OCI-LY1 (cell line): ENCODE results near the gene ARHGEF17.

ENCODE experiments used
- EZH2 ChIP-seq: fragments of 200-600 bp; sonication (generic), shearing (Covaris generic); IDR thresholded peaks from 2 replicates; pipeline ENCODE4 v1.8.0; 2017; ENCODE audit warnings: borderline replicate concordance, mixed run types, mild to moderate bottlenecking, antibody characterized with exemption, low read length, moderate library complexity, mixed read lengths
- TF ChIP-seq, protein P1 (sequence below): fragments of 200-600 bp; sonication (generic), shearing (Covaris generic); IDR thresholded peaks from 2 replicates; pipeline ENCODE4 v1.5.1; 2017; ENCODE audit warnings: mild to moderate bottlenecking, antibody characterized with exemption, low read length, moderate library complexity, mixed read lengths

DNA sequence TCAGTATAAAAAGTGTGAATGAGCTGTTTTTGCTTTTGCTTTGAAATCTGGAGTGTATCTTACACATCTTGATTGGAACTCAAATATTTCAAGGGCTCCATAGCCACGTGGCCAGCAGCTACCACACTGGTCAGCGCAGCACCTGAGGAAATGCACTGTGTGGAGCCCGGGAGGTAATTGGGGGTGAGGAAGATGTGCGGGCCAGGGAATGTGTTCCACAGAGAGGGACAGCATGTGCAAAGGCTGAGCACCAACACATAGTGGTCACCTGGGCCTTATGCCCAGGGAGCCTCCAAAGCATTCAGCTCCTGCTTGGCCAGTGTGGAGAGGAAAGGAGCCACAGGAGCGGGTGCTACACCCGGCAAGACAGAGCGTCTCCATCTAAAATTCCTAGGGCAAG lies 88.9 kb downstream of the ARHGEF17 start:
- TF ChIP-seq, protein P1, sequence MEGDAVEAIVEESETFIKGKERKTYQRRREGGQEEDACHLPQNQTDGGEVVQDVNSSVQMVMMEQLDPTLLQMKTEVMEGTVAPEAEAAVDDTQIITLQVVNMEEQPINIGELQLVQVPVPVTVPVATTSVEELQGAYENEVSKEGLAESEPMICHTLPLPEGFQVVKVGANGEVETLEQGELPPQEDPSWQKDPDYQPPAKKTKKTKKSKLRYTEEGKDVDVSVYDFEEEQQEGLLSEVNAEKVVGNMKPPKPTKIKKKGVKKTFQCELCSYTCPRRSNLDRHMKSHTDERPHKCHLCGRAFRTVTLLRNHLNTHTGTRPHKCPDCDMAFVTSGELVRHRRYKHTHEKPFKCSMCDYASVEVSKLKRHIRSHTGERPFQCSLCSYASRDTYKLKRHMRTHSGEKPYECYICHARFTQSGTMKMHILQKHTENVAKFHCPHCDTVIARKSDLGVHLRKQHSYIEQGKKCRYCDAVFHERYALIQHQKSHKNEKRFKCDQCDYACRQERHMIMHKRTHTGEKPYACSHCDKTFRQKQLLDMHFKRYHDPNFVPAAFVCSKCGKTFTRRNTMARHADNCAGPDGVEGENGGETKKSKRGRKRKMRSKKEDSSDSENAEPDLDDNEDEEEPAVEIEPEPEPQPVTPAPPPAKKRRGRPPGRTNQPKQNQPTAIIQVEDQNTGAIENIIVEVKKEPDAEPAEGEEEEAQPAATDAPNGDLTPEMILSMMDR: no peak
- TF ChIP-seq EZH2: no peak
